Stimulated activated CD4-positive, alpha-beta T cell treated with anti-CD3 and anti-CD28 coated beads, Interleukin-4, amount 100 ng/mL, for 48 hours (primary cell): ENCODE results near the gene ATF6.

Experiments
- DNase-seq, 2 donors: peaks; one replicate each; pipeline ENCODE4 v3.0.0-alpha.2; 2020; ENCODE audit warnings: low read depth in 2 of 2

The ATF6 gene

DNA sequence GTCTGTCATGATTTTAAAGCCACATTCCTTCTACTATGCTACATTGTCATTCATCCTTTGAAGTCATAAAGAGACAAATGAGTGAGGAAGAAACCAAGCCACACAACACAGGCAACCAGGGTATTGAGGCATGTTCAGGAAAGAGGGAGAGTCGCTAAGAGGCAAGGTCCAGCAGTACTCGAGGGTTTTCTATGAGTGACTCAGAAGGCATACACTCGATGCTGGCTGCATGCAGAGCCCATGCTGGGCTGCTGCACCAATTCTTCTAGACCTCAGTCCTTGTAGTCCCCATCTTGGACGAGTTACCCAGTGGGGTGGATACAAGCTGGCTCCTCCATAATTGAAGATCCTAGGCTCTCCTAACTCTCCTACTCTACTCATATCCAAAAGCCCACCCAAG is 199.9 kb downstream of the ATF6 start:
- no peak for DNase-seq

DNA sequence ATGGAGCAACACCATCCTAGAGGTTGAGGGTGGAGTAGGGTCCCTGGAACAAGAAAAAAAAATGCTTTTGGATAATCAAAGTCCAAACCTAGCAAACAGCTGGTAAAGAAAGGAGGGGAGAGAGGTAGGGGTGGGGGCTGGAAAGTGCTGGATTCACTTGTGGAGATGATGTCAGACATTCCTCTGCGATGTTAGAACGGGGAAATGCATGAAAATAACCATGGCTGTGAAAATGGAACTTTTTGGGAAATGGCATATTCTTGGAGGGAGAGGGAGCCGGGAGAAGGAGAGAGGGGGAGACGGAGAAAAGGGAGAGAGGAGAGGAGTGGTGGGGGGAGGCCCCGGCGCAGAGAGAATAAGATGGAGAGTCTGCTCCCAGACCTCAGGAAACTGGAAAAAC is 203.9 kb downstream of the ATF6 start:
- no peak for DNase-seq

DNA sequence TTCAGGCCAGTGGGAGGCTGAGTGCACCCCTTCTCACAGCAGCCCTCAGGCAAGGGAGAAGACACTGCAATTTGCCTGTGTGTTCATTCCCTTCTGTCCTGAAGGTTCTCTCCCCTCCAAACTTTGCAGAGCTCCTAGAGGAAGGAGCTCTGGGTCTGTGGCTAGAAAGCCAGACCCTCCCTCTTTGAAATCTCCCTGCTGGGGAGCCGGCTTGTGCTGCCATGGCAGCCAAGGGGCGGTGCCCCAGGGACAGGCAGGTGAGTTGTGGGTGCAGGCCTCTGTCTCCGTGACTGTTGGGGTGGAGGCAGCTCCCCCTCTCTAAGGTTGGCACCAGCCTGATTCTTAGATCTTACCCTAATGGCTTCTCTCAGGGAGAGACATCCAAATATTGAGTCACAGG is 204.5 kb downstream of the ATF6 start:
- DNase-seq: no peak

DNA sequence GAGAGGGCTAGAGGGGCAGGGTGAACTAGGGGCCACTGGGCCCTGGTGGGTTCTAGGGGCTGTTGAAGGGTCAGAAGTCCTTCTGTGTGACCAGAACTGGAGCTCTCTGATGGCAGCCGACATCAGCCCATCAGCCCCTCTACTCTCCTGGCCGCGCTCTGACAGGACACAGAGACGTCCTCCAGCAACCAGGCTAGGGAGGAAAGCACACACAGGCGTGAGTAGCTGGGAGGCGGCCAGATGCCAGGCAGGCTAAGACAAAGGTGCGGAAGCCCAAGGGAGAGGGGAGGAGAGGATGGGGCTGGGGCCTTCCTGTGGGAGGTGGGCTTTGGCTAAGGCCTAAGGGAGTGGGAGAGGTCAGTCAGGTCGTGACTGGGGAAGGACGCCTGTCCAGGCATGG is 206.7 kb downstream of the ATF6 start:
- no peak for DNase-seq

DNA sequence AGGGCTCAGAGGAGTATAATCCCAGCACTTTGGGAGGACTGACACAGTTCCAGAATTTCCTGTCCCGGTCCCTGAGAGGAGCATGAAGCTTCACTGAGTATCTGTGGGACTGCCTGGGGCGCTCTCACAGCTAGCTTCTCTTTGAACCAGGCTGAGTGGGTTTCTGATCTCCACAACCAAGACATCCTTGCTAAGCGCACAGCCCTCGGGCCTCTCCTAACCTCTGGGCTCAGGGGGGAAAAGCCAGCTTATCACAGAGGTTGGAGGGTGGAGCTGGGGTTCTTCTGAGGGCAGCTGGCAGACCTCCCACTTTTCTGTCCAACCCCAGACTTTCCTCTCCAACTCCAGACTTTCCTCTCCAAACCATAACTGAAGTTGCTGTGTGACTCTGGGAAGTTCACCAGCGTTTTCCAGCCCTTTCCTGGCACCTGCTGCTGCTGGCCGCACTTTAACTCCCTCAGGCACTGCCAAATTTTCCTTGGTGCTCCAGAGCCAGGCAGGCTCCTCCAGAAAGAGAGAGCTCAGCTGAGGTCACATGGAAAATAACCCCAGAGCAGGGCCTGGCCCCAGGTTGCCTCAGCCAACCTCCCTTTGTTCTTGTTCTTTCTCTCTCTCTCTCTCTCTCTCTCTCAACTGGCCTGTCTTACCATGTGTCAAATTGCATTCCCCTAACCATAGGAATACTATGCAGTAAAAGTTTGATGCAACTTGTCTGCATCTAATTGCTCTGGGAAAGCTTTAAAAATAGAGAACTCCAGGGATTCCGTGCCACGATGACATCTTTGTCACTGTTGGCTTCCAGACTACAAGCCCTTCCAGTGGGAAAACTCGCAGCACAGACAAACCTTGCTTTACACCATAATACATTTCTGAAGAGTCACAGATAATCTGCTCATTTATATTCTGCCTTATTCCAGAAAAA is 208.1 kb downstream of the ATF6 start:
- no peak for DNase-seq

DNA sequence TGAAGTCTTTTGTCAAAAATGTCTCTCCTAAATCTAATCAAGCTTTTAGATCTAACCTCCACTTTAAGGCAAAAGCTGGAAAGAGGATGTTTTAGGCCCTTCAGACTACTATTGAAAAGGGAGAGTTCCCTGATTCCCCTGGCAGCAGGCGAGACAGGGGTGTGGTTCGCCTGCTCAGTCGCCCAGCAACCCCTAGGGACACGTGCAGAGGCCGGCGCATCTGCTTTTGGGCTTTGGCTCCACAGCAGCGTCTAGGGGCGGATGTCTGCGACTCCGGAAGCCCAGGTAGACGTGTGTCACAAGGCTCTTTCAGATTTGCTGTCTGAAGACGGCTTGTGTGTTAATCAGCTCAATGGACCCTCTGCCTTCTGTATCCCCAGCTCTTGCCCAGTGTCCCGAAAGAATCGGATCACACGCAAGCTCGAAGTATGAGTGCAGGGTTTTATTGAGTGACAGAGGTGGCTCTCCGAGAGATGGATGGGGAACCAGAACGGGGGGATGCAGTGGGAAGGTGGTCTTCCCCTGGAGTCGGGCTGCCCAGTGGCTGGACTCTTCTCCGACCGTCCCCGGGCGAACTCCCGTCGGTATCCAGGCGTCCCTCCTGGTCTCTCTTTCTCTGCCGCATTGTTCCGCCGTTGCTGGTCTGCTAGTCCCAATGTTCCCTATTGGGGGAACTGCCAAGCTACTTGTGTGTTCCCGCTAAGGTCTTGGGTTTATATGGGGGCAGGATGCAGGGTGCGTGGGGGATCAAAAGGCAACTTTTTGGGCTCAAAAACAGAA is 212.1 kb downstream of the ATF6 start:
- no peak for DNase-seq

DNA sequence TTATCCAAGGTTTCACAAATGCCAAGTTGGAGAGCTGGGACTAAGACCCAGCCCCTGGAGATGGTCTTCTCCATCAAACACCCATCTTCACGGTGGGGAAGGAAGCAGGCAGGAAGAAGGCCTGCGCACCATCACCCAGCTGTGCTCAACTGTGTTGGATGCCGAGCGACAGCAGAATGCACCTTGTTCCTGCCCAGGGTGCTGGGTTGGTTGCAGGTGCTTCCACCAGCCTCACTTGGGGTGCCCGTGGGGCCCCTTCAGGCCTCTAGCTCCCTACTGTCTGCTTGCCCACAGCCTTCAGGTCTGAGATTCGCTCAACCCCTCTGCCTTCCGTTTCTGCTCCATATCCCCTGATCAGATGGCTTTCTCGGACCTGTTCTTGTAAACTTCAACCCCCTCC is 215.0 kb downstream of the ATF6 start:
- DNase-seq: no peak

DNA sequence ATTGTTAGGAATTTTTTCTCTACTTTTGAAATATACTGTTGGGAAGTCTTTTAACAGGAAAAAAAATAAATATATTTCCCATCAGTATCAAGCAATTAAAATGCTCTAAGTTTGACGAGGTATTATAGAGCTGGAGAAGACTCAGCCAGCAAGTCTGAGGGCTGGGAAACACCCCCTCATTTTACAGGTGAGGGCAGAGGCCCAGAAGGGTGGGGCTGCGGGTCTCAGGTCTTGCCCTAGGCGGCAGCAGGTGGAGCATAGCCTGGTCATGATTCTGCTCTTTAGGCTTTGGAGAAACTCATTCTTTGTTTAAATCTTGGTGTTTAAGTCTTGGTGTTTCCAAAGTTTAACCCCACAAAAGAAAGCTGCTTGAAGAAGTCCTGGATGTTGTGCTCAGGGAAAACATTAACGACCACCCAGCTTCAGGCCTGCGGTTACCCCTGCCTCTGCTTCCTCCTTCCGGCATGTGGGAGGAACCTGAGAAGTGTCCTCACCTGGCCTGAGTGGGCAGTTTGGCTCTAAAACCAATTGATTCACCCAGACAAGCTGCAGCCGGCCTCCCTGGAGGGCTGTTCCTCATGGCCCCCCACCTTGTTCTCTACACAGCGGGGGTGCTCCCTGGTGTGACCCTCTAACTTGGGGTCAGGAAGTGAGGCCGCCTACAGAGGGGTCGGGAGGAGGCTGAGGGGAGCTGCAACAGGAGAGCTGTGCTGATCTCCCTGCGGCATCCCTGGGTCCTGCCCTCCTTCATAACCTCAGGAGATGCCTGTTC is 215.8 kb downstream of the ATF6 start:
- DNase-seq: no peak

DNA sequence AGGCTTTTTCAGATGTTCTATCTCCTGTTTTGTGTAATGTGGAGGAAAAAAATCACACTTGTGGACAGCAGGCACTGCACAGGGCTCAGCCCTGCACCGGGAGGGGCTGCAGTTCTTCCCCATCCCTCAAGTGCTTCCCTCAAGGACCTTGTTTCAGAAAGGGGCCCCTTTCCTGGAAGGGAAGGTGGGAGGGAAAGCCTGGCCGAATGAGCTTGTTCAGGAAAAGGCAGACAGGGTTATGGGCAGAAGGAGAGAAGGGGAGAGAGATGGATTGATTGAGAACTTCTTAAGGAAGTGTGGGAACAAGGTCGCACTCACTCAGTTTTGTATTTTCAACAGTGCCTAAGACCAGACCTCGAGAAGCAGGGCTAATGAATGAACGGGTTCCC is 216.4 kb downstream of the ATF6 start:
- no peak for DNase-seq

DNA sequence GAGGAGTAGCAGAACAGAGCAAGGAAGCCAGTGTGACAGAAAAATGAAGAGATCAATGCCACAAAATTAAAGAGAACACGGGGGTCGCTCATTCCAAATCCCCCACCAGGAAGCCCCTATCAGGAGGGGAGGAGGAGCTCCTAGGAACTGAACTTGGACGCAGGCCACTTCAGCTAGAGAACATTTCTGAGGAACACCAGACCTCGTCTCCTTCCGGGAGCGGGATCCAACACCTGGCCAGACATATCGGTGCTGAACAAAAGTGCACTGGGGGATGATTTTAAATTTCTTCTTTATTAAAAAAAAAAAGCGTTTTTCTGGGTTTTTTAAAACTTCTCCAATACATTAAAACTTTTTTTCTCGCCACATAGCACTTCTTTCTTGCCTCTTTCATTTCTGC is 216.8 kb downstream of the ATF6 start:
- DNase-seq: no peak

DNA sequence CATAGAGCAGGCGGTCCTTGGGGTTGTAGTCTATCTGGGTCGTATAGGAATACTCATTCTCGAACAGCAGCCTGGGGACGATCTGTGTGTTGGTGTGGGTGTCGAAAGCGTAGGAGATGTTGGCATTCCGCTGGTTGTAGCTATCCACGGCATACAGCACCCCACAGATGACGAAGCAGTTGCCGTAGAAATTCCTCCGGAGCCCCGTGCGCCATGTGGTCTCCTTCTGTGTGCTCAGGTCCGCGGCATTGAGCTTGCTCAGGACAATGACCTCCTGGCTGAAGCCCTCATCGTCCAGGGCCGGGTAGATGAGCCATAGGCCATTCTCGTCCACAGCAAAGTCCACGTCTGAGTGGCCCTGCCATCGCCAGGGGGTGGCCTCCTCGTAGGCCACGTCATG is 217.6 kb downstream of the ATF6 start:
- no peak for DNase-seq

DNA sequence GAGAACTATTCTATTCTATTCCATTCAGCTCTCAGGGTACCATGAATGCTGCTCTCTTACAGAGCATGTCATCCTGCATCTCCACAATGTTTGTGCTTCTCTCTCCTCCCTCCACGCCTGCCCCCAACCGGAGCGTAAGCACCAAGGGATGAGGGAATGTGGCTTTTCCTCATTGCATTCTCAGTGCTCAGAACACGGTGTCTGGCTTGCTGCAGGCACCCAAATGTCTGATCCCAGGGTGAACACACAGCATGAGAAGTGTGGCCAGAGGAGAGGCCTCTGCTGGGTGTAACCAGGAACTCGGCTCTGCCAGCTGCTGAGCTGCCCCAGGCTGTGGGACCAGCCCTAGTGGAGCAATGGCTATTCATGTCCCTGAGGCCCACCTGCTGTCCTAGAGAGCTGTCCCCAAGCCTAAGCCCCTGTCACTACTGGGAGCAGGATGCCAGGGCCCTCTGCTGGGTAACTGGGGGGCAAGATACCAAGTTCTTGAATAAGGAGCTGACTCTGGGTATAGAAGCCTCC is 219.2 kb downstream of the ATF6 start:
- DNase-seq: no peak

DNA sequence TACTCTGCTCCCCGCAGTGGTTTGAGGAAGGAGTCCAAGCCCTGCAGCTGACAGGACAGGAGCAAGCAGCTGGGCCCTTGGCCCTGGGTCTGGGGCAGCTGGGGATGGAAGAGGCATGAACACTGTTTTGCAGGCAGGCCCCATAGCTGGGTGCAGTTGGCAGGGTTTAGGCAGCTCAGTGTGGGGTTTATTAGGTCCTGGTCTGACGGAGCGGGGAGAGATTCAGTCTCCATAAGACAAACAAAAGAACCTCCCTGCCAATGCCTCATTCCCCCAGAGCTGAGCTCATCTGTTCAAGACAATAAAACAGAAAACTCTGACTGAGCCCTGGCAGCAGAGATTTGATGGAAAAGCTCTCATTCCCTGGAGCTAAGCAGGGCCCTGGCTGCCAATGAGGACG is 220.2 kb downstream of the ATF6 start:
- DNase-seq: no peak

DNA sequence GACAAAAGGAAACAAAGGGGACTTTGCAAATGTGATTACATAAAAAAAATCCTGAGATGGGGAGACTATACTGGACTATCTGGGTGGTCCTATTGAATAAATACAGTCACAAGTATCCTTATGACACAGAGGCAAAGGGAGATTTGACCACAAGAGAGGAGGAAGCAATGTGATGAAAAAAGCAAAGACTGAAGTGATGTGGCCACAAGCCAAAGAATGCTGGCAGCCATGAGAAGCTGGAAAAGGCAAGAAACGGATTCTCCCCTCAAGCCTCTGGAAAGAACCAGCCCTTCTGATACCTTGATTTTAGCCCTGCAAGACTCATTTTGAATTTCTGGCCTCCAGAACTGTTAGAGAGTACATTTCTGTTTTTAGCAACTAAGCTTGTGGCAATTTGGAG is 221.2 kb downstream of the ATF6 start:
- no peak for DNase-seq

DNA sequence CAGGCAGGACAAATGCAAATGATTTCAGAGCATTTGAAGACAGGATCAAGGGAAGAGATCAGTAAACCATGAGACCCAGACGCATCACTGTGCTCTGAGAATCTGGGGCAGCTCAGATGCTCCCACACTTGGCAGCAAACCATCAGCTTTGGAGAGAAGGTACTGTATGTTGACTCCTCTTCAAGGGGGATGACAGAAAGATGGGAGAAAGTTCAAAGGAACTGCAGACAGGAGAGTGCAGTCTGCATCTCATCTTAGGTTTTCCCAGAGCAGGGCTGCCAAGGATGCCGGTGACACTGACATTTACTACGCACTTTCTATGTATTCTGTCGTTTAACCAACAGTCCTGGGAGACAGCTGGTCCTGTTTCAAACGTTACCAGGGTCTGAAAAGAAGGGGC is 221.8 kb downstream of the ATF6 start:
- no peak for DNase-seq

DNA sequence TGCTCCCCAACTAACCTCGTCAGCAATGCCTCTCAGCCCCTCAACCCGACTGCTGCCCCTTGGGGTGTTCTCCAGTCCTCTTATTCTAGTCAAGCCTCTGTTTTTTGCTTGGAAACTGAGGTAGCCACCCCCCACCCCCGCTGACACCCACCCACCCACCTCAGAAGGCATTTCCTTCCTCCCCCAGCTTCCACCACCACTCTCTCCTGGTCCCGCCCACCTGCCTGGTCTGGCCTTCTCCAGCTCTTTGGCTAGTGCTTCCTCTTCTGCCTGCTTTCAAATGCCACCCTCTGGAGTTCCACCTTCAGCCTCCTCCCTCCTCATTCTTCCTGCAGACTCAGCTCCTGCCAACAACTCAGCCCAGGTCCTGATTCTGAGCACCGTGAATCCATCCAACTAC is 222.3 kb downstream of the ATF6 start:
- no peak for DNase-seq

DNA sequence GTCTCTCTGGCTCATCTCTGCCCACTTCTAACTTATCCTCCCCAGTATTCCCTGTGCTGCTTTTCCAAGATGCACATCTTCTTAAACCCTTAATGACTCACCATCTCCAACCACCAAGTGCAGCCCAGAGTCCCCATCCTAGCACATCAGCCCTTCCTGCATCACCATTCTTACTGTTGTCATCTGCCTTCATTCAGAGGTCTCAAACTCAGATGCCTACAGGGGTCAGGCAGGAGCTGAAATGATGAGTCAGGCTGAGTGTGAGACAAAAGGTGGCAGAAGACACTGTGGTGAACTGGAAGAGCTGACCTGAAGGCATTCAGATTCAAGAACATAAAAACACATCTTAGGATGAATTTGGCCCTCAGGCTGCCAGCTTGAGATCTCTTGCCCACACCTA is 223.0 kb downstream of the ATF6 start:
- DNase-seq: no peak

DNA sequence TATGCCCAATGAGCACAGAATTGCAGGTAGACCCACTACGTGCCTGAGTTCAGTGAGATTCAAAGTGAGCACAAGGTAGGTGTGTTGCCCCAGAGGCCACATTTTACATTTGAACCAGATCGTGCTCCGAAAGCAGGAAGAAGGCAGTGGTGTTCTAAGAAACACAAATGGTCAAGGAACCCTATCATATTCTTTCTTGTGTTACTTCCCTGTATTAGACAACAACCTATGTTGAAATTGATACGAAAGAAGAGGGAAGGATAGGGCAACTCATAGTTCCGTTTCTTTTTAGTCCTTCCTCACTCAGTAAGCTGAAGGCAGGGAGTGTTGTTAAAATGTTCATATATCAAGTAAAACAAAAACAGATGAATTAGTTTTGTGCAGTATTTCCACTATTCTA is 223.7 kb downstream of the ATF6 start:
- DNase-seq: no peak

DNA sequence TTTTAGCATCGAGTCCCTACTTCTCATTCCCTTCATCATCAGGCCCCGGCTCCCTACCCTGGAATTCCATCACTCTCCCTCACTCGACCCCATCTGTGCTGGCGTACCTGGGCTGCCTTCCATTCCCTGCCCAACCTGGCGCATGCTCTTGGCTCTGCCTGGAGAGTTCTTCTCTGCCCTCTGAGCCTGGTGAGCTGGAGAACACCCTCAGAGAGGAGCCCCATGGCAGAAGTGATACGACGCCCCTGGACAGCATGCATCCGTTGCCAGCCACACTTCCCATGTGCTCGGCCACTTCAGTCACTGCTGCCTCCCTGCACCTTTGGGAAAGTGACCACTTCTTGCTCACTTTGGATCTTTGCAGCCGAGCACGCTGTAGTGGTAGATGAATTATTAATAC is 227.5 kb downstream of the ATF6 start:
- no peak for DNase-seq

DNA sequence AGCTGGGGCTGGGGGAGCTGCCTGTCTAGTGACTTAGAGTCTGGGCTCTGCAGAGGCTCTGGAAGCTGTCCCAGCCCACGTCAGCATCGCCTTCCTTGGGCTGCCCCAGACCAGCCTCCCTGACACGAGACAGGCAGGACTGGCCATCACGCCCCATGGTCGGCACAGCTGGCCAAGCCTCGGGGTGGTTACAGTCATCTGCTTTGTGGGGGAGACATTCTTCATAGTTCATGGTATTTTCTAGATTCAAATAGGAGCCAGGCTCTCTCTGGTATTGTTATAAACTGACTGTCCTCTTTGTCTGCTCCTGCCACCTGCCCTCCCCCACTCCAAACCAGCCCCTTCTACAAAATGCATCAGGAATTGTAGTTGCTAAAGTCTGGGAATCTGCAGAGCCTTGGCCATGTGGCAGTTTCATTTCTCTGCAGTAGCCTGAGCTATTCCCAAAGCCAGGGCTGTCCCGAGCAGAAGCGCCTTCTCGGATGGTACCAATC is 228.1 kb downstream of the ATF6 start:
- DNase-seq: no peak

DNA sequence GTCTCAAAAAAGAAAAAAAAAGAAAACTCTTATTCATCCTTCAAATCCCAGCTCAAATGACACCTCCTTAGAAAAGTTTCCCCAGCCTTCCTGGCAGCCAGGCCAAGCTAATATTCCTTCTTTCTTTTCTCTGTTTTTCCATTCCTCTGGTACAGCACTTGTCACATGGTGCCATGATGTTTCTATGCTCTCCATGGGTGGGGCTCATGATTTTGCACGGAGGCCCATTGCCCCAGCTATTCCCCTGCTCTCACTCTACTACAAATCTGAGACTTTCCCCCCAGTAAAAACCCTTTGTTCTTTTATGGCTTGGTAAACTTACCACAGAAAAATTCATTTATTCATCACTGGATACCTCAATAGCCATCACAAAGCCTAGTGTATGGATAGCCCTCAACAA is 231.0 kb downstream of the ATF6 start:
- no peak for DNase-seq

DNA sequence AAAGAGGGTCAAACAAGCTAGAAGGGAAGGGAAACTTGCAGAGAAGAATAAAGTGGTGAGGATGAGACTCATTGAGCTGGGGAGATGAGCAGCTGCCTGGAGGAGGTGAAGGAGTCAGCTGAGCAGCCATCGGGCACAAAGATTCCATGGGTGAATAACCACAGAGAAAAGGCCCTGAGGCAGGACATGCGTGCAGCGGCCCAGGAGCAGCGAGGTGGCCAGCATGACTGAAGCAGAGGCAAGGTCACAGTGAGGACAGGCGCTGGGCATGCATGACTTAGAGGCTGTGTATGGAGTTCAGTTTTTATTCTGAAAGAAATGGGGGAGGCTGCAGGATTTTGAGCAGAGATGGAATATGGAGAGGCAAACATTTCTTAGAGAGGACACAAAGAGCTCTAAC is 232.7 kb downstream of the ATF6 start:
- no peak for DNase-seq
